Panc1 (cell line): ENCODE data around the gene MYOG. TPM values are rescaled to one million over a fixed set of nuclear protein-coding genes. Genes with fewer than 3 reads are reported as not detected.

Experiments used
- ATAC-seq: fragments of 200-7000 bp; cut with Tn5 transposase; 2 replicates; pipeline ENCODE4 v1.9.1; 2020; ENCODE audit warnings: mild to moderate bottlenecking, moderate library complexity
- BruUV-seq: library from RNA; stranded (reverse); fragments of 400-500 nt; replicated peaks from 2 replicates; lab custom pipeline; 2021; lab: Mats Ljungman, UMichigan
- CTCF ChIA-PET: fragments of 300-600 bp; sonication (Branson Sonifier 250); formaldehyde crosslinking; loops from one replicate; lab custom pipeline; 2022; ENCODE audit warnings: antibody characterized with exemption; lab: Charles Lee
- POLR2A ChIA-PET: fragments of 300-600 bp; sonication (Branson Sonifier 250); formaldehyde crosslinking; loops from one replicate; lab custom pipeline; 2022; ENCODE audit warnings: antibody characterized with exemption; lab: Charles Lee
- DNase-seq: peaks from one replicate; pipeline ENCODE4 v3.0.0-alpha.2; 2010; ENCODE audit warnings: low read depth, low spot score
- H3K27ac ChIP-seq: 2 replicates; pipeline ENCODE4 v1.5.1; 2011; ENCODE audit warnings: mild to moderate bottlenecking, low read length, inconsistent platforms
- H3K27me3 ChIP-seq: fragments of 200-500 bp; sonication (Bioruptor generic); 2 replicates; pipeline ENCODE4 v1.6.0; 2014; ENCODE audit warnings: low read length, inconsistent platforms; ENCODE audit not compliant: control insufficient read depth, insufficient read depth
- H3K36me3 ChIP-seq: fragments of 200-500 bp; sonication (Bioruptor generic); 2 replicates; pipeline ENCODE4 v1.5.1; 2014; ENCODE audit warnings: inconsistent platforms, mild to moderate bottlenecking, low read length, moderate library complexity; ENCODE audit not compliant: control insufficient read depth, insufficient read depth
- H3K4me1 ChIP-seq: 2 replicates; pipeline ENCODE4 v1.5.1; 2011; ENCODE audit warnings: inconsistent platforms, mild to moderate bottlenecking, low read length, moderate library complexity; ENCODE audit not compliant: control insufficient read depth, insufficient read depth
- H3K4me3 ChIP-seq, 2 experiments: 2 replicates each; pipeline ENCODE4 v1.5.1; 2011 to 2012; ENCODE audit warnings: low read depth in 2 of 2, low read length in 2 of 2, mild to moderate bottlenecking in 2 of 2, inconsistent platforms in 1 of 2, moderate library complexity in 1 of 2
- H3K9me3 ChIP-seq: fragments of 200-500 bp; sonication (Bioruptor generic); 2 replicates; pipeline ENCODE4 v1.5.1; 2014; ENCODE audit warnings: low read depth, mild to moderate bottlenecking, inconsistent platforms, low read length, moderate library complexity; ENCODE audit not compliant: control insufficient read depth, insufficient read depth
- CTCF ChIP-seq: fragments of 450-650 bp; IDR thresholded peaks from 2 replicates; pipeline ENCODE4 v1.5.1; 2017; ENCODE audit warnings: mild to moderate bottlenecking
- POLR2AphosphoS5 ChIP-seq: IDR thresholded peaks from 2 replicates; pipeline ENCODE4 v1.6.1; 2012; ENCODE audit warnings: mild to moderate bottlenecking, low read depth, low read length, moderate library complexity
- REST ChIP-seq, 2 experiments: IDR thresholded peaks; 2 replicates each; pipeline ENCODE4 v1.6.1; 2011 to 2012; ENCODE audit warnings: low read depth in 2 of 2, control low read depth in 1 of 2, low read length in 1 of 2, mild to moderate bottlenecking in 1 of 2, moderate library complexity in 1 of 2; ENCODE audit not compliant: insufficient read depth in 1 of 2
- SIN3A ChIP-seq: IDR thresholded peaks from 2 replicates; pipeline ENCODE4 v1.6.1; 2012; ENCODE audit warnings: low read depth, mild to moderate bottlenecking, low read length, moderate library complexity, borderline replicate concordance; ENCODE audit not compliant: insufficient read depth
- TCF7L2 ChIP-seq: IDR thresholded peaks from 2 replicates; pipeline ENCODE4 v1.6.1; 2011; ENCODE audit warnings: mild to moderate bottlenecking, low read depth, low read length, inconsistent platforms
- in situ Hi-C: cut with HindIII; loops from 2 replicates; pipeline ENCODE4 v1.10.0; 2016; ENCODE audit warnings: low sequenced_read_pairs, low pct_unique_long_range_greater_than_20kb
- intact Hi-C: fragments of 100-400 bp; cut with micrococcal nuclease; formaldehyde crosslinking; loops from one replicate; pipeline ENCODE4 v1.10.0; 2022; ENCODE audit not compliant: unreplicated experiment
- total RNA-seq: library from RNA; stranded (reverse); gene quantifications from one replicate; pipeline ENCODE4 v1.2.1, GENCODE V29; 2021; ENCODE audit not compliant: unreplicated experiment

The MYOG gene
- total RNA-seq, 1 experiment from 2014 or later, result not detected

- BruUV-seq, result no TSS peak
Measured at GRCh38 chr1:203049077-203049476, 36.7 kb downstream of the MYOG start.

GRCh38 chr1:203048555-203049051 is 37.2 kb downstream of the MYOG start:
- DNase-seq (no peak), ATAC-seq (peak; percentile 66)
- intact Hi-C loops, result no loop called here
- in situ Hi-C loops, result no loop called here
- no peak for TF ChIP-seq POLR2AphosphoS5
- no peak for TF ChIP-seq SIN3A
- Histone ChIP-seq H3K36me3 (no peaks in the 10 kb centered on the region), H3K27me3 (no peaks in the 10 kb centered on the region), H3K4me1 (no peaks in the 10 kb centered on the region), H3K27ac (no peak overlapping the region), H3K4me3 (no peak overlapping the region), H3K9me3 (no peaks in the 10 kb centered on the region)
- BruUV-seq, result no TSS peak
- CTCF ChIA-PET, result interaction anchor here (0.6 kb wide), 2 partner anchors 70 to 124 kb away, joined by 3 to 5 read pairs; no protein-coding TSS in a partner anchor
- POLR2A ChIA-PET, result no interaction called here

More at GRCh38 chr1:203049077-203049476, 36.7 kb downstream of the MYOG start:
- ATAC-seq (no peak), DNase-seq (no peak)
- Histone ChIP-seq H3K9me3 (no peaks in the 10 kb centered on the region), H3K27ac (no peak overlapping the region), H3K27me3 (no peaks in the 10 kb centered on the region), H3K36me3 (no peaks in the 10 kb centered on the region), H3K4me1 (no peaks in the 10 kb centered on the region), H3K4me3 (no peak overlapping the region)
- in situ Hi-C loops, result no loop called here
- intact Hi-C loops, result no loop called here
- CTCF ChIA-PET, result no interaction called here
- TF ChIP-seq REST (IDR thresholded peaks at IDR 0.05; ENCODE audit: insufficient read depth in 1 of 2, low read depth in 2 of 2, low read length in 1 of 2) (no peak), SIN3A (no peak), TCF7L2 (no peak), CTCF (no peak)
- POLR2A ChIA-PET, result no interaction called here

GRCh38 chr1:203048086-203048485 is 37.7 kb downstream of the MYOG start:
- Histone ChIP-seq H3K9me3 (no peaks in the 10 kb centered on the region), H3K27me3 (no peaks in the 10 kb centered on the region), H3K36me3 (no peaks in the 10 kb centered on the region), H3K4me1 (no peaks in the 10 kb centered on the region), H3K27ac (no peak overlapping the region), H3K4me3 (no peak overlapping the region)
- intact Hi-C loops, result no loop called here
- DNase-seq, result no peak
- TF ChIP-seq CTCF (no peak), REST (IDR thresholded peaks at IDR 0.05; ENCODE audit: insufficient read depth in 1 of 2, low read depth in 2 of 2, low read length in 1 of 2) (no peak), POLR2AphosphoS5 (no peak), SIN3A (no peak), TCF7L2 (no peak)
- ChIA-PET CTCF (interaction anchor here (0.6 kb wide), 2 partner anchors 71 to 125 kb away, joined by 3 to 5 read pairs; no protein-coding TSS in a partner anchor), POLR2A (no interaction called here)
- BruUV-seq, result no TSS peak
- no peak; the same call in 1 of the 2 replicates for ATAC-seq
- in situ Hi-C loops, result no loop called here
